A549 (cell line): ENCODE measurements around the gene NOL7.

Experiments used
- CEBPB ChIP-seq, 2 experiments: fragments of >200 bp in 1 of 2; sonication (Bioruptor Twin) in 1 of 2; formaldehyde crosslinking in 1 of 2; IDR thresholded peaks; 2 replicates each; pipeline ENCODE4 v1.6.1; 2012 to 2016
- EP300 ChIP-seq, 2 experiments: fragments of >200 bp; sonication (Bioruptor Twin); formaldehyde crosslinking; IDR thresholded peaks; 2 replicates in 1 of 2; 3 replicates in 1 of 2; pipeline ENCODE4 v1.6.1; 2016 to 2017
- JUN ChIP-seq, 2 experiments: fragments of >200 bp; sonication (Bioruptor Twin); formaldehyde crosslinking; IDR thresholded peaks; 2 replicates in 1 of 2; 3 replicates in 1 of 2; pipeline ENCODE4 v1.6.1; 2016 to 2017
- MAX ChIP-seq: IDR thresholded peaks from 2 replicates; pipeline ENCODE4 v1.6.1; 2012
- MAZ ChIP-seq: fragments of 150-350 bp; IDR thresholded peaks from 2 replicates; pipeline ENCODE4 v1.6.1; 2014; ENCODE audit warnings: antibody characterized with exemption, low read depth, low read length, borderline replicate concordance
- POLR2A ChIP-seq: IDR thresholded peaks from 2 replicates; pipeline ENCODE4 v1.6.1; 2012; ENCODE audit warnings: mild to moderate bottlenecking, low read length
- TF ChIP-seq, protein P1 (sequence below): fragments of >200 bp; sonication (Bioruptor Twin); formaldehyde crosslinking; IDR thresholded peaks from 3 replicates; pipeline ENCODE4 v1.5.1; 2016
- TF ChIP-seq, protein P2 (sequence below): fragments of 200-600 bp; sonication (generic); IDR thresholded peaks from 2 replicates; pipeline ENCODE4 v1.6.1; 2016; ENCODE audit warnings: antibody characterized with exemption, mild to moderate bottlenecking, moderate library complexity

- TF ChIP-seq MAX (no peak), POLR2A (no peak), JUN (IDR thresholded peaks at IDR 0.05) (no peak), EP300 (IDR thresholded peaks at IDR 0.05) (no peak), CEBPB (IDR thresholded peaks at IDR 0.05) (no peak), MAZ (no peak)
- TF ChIP-seq, protein P1, sequence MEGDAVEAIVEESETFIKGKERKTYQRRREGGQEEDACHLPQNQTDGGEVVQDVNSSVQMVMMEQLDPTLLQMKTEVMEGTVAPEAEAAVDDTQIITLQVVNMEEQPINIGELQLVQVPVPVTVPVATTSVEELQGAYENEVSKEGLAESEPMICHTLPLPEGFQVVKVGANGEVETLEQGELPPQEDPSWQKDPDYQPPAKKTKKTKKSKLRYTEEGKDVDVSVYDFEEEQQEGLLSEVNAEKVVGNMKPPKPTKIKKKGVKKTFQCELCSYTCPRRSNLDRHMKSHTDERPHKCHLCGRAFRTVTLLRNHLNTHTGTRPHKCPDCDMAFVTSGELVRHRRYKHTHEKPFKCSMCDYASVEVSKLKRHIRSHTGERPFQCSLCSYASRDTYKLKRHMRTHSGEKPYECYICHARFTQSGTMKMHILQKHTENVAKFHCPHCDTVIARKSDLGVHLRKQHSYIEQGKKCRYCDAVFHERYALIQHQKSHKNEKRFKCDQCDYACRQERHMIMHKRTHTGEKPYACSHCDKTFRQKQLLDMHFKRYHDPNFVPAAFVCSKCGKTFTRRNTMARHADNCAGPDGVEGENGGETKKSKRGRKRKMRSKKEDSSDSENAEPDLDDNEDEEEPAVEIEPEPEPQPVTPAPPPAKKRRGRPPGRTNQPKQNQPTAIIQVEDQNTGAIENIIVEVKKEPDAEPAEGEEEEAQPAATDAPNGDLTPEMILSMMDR, result no peak
- TF ChIP-seq, protein P2, sequence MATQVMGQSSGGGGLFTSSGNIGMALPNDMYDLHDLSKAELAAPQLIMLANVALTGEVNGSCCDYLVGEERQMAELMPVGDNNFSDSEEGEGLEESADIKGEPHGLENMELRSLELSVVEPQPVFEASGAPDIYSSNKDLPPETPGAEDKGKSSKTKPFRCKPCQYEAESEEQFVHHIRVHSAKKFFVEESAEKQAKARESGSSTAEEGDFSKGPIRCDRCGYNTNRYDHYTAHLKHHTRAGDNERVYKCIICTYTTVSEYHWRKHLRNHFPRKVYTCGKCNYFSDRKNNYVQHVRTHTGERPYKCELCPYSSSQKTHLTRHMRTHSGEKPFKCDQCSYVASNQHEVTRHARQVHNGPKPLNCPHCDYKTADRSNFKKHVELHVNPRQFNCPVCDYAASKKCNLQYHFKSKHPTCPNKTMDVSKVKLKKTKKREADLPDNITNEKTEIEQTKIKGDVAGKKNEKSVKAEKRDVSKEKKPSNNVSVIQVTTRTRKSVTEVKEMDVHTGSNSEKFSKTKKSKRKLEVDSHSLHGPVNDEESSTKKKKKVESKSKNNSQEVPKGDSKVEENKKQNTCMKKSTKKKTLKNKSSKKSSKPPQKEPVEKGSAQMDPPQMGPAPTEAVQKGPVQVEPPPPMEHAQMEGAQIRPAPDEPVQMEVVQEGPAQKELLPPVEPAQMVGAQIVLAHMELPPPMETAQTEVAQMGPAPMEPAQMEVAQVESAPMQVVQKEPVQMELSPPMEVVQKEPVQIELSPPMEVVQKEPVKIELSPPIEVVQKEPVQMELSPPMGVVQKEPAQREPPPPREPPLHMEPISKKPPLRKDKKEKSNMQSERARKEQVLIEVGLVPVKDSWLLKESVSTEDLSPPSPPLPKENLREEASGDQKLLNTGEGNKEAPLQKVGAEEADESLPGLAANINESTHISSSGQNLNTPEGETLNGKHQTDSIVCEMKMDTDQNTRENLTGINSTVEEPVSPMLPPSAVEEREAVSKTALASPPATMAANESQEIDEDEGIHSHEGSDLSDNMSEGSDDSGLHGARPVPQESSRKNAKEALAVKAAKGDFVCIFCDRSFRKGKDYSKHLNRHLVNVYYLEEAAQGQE, result no peak
Measured at GRCh38 chr6:13586603-13587542, 28.3 kb upstream of the NOL7 start.
